Measurements from ENCODE around the gene IKZF1. TPM values are rescaled to one million over a fixed set of nuclear protein-coding genes. Genes with fewer than 3 reads are reported as not detected.
A peak's percentile ranks its signal among the peaks of the same experiment; 100 is the strongest.

The IKZF1 gene
- total RNA-seq, 6 donors from 2014 or later: 33.8 to 65.1 (median 49.8) TPM

DNA sequence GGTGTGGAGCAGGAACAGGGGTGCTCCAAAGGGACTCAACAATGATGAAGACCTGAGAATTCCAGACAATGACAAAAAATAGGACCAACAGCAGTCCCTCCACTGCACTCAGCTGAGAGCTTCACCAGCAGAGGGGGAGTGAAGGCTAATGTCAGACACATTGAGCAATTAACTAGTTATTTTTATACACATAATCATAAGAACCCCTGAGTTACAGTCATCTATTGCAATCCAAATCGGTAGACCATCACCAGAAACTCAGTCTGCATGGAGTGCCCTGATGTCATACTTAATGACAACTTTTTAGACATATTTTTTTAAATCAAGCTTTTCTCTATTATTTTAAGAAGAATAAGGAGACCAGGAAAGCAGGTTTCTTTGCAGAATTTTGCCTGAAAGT, 30.6 kb upstream of the IKZF1 start:
- H3K4me3 ChIP-seq: no peak overlapping the region
- no peak for ATAC-seq (ENCODE audit: low FRiP score in 2 of 2)
- no peaks in the 10 kb centered on the region for H3K27me3 ChIP-seq
- H3K9me3 ChIP-seq: no peaks in the 10 kb centered on the region
- 44 to 69% methylated on average over 1 of the region's 1 CpG for WGBS, 2 donors
- H3K36me3 ChIP-seq: no peaks in the 10 kb centered on the region
- TF ChIP-seq, protein P1, sequence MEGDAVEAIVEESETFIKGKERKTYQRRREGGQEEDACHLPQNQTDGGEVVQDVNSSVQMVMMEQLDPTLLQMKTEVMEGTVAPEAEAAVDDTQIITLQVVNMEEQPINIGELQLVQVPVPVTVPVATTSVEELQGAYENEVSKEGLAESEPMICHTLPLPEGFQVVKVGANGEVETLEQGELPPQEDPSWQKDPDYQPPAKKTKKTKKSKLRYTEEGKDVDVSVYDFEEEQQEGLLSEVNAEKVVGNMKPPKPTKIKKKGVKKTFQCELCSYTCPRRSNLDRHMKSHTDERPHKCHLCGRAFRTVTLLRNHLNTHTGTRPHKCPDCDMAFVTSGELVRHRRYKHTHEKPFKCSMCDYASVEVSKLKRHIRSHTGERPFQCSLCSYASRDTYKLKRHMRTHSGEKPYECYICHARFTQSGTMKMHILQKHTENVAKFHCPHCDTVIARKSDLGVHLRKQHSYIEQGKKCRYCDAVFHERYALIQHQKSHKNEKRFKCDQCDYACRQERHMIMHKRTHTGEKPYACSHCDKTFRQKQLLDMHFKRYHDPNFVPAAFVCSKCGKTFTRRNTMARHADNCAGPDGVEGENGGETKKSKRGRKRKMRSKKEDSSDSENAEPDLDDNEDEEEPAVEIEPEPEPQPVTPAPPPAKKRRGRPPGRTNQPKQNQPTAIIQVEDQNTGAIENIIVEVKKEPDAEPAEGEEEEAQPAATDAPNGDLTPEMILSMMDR (IDR thresholded peaks at IDR 0.05): no peak
- no peak for TF ChIP-seq EP300 (IDR thresholded peaks at IDR 0.05)
- no peak for TF ChIP-seq POLR2AphosphoS5 (IDR thresholded peaks at IDR 0.05)
- no peak for TF ChIP-seq POLR2A (IDR thresholded peaks at IDR 0.05)
- H3K27ac ChIP-seq: no peak overlapping the region
- no peak for DNase-seq
- H3K4me1 ChIP-seq: no peaks in the 10 kb centered on the region

DNA sequence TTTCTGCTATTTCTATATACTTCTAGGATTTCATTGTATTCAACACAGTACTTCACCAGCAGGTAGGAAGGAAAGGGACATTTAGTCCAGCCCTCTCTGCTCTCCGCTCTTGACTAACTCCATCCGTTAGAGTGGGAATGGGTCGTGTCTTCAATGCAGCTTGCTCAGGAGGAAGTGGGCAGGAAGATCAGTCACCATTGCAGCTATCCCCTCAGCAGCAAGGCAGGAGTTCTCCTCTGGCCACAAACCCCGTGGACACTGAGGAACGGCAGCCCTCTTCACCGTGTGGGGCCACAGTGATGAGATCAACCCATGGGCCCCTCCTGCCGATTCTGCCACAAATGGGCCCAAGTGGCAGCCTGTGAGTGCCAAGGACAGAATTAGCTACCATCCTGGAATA, 30.2 kb upstream of the IKZF1 start:
- no peaks in the 10 kb centered on the region for H3K9me3 ChIP-seq
- TF ChIP-seq POLR2A (IDR thresholded peaks at IDR 0.05) (no peak), POLR2AphosphoS5 (IDR thresholded peaks at IDR 0.05) (no peak), EP300 (IDR thresholded peaks at IDR 0.05) (no peak)
- TF ChIP-seq, protein P1 (IDR thresholded peaks at IDR 0.05): no peak
- peak in 1 of 2 donors; percentile 7 for DNase-seq
- WGBS, 2 donors: 46 to 71% methylated on average over 7 of the region's 7 CpGs
- no peaks in the 10 kb centered on the region for H3K27me3 ChIP-seq
- no peak overlapping the region for H3K27ac ChIP-seq
- H3K4me3 ChIP-seq: no peak overlapping the region
- no peaks in the 10 kb centered on the region for H3K4me1 ChIP-seq
- no peaks in the 10 kb centered on the region for H3K36me3 ChIP-seq
- peak in 1 of 2 donors; percentile 57 for ATAC-seq (ENCODE audit: low FRiP score in 2 of 2)

DNA sequence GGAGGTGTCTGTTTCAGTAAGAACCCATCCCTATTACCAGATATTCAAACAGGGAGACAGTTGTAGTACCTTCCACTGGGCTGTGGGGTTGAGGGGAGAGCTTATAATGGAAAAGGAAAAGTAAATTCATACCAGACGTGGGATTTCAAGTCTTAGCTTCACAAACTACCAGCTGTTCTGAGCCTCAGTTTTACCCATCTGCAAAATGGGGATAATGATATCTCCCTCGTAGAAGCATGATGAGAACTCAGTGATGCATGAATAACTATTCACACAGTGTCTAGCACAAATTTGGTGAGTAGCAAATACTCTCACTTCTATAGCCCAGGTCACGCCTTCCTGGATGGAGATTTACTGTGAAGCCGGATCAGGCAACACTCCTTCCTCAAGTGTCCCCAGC, 29.1 kb upstream of the IKZF1 start:
- DNase-seq: no peak
- ATAC-seq (ENCODE audit: low FRiP score in 2 of 2): no peak
- Histone ChIP-seq H3K27me3 (no peaks in the 10 kb centered on the region), H3K36me3 (no peaks in the 10 kb centered on the region), H3K27ac (no peak overlapping the region), H3K9me3 (no peaks in the 10 kb centered on the region), H3K4me1 (no peaks in the 10 kb centered on the region), H3K4me3 (no peak overlapping the region)
- TF ChIP-seq, protein P1 (IDR thresholded peaks at IDR 0.05): no peak
- TF ChIP-seq POLR2A (IDR thresholded peaks at IDR 0.05): no peak
- TF ChIP-seq POLR2AphosphoS5 (IDR thresholded peaks at IDR 0.05): no peak
- no peak for TF ChIP-seq EP300 (IDR thresholded peaks at IDR 0.05)
- WGBS, 2 donors: 79 to 84% methylated on average over 4 of the region's 4 CpGs

DNA sequence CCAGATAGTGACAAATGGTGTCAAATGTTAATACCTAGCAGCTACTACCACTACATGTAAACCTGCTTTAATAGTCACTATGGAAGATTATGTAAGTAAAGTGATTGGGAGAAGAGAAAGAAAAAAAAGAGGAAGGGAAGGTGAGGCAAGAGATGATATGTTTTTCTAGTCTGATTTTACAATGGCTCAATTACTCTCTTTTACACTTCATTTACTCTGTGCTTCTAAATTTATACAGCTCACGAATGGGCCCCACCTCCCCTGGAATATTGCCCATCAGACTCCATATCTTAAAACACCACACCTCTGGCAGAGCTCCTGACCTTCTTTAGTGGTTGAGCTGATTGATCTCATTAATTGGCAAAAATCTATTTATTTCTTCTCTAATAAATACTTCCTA, 28.0 kb upstream of the IKZF1 start:
- H3K4me3 ChIP-seq: no peak overlapping the region
- WGBS, 2 donors: 20 to 22% methylated on average over 1 of the region's 1 CpG
- no peaks in the 10 kb centered on the region for H3K27me3 ChIP-seq
- H3K27ac ChIP-seq: no peak overlapping the region
- no peaks in the 10 kb centered on the region for H3K4me1 ChIP-seq
- ATAC-seq (ENCODE audit: low FRiP score in 2 of 2) (no peak), DNase-seq (no peak)
- TF ChIP-seq POLR2AphosphoS5 (IDR thresholded peaks at IDR 0.05) (no peak), POLR2A (IDR thresholded peaks at IDR 0.05) (no peak), EP300 (IDR thresholded peaks at IDR 0.05) (no peak)
- TF ChIP-seq, protein P1 (IDR thresholded peaks at IDR 0.05): no peak
- H3K36me3 ChIP-seq: no peaks in the 10 kb centered on the region
- no peaks in the 10 kb centered on the region for H3K9me3 ChIP-seq

DNA sequence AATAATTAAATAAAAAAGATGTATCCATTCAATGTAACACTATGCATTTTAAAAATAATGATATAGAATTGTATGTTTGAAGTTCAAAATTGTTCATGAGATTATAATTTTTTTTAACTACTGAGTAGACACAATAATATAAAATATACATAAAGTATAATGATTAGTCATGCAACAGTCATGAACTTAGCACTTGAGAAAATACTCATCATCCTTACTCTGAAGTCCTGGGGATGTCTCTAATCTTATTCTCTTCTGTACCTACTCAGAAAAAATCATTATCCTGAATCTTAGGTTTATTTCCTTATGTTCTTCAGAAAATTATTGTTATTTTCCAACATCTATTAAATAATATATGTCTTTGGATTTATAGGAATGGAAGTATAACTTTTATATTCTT, 26.4 kb upstream of the IKZF1 start:
- Histone ChIP-seq H3K27me3 (no peaks in the 10 kb centered on the region), H3K4me3 (no peak overlapping the region), H3K27ac (no peak overlapping the region), H3K36me3 (no peaks in the 10 kb centered on the region), H3K4me1 (no peaks in the 10 kb centered on the region), H3K9me3 (no peaks in the 10 kb centered on the region)
- TF ChIP-seq POLR2AphosphoS5 (IDR thresholded peaks at IDR 0.05): no peak
- no peak for TF ChIP-seq EP300 (IDR thresholded peaks at IDR 0.05)
- TF ChIP-seq, protein P1 (IDR thresholded peaks at IDR 0.05): no peak
- no peak for TF ChIP-seq POLR2A (IDR thresholded peaks at IDR 0.05)
- ATAC-seq (ENCODE audit: low FRiP score in 2 of 2) (no peak), DNase-seq (no peak)
